Lower leg skin (tissue), 3 donors: ENCODE data around the gene MIP.

Source experiments
- CTCF ChIP-seq, 3 donors: fragments of 450-650 bp; IDR thresholded peaks; one replicate each; pipeline ENCODE4 v1.5.1; 2016; ENCODE audit warnings: antibody characterized with exemption in 3 of 3, mild to moderate bottlenecking in 3 of 3, moderate library complexity in 2 of 3
- POLR2A ChIP-seq, 2 donors: fragments of 450-650 bp; IDR thresholded peaks; one replicate each; pipeline ENCODE4 v1.6.1; 2016 to 2017; ENCODE audit warnings: antibody characterized with exemption in 2 of 2, mild to moderate bottlenecking in 1 of 2, moderate library complexity in 1 of 2

DNA sequence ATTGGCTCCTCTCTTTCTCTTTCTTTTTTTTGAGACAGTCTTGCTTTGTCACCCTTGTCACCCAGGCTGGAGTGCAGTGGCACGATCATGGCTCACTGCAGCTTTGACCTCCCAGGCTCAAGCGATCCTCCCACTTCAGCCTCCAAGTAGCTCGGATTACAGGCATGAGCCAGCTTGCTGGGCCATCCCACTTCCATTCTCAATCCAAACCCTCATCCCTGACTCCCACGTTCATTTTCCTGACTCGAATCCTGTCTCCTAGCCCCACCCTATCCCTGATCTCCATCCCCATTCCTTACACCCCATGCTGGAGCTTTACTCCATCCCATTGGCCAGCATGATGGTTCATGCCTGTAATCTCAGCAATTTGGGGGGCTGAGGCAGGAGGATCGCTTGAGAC, 21.7 kb upstream of the MIP start:
- TF ChIP-seq CTCF (IDR thresholded peaks at IDR 0.05) (no peak), POLR2A (IDR thresholded peaks at IDR 0.05) (no peak)
